SK-N-SH (cell line): ENCODE results near the gene MTHFD2L. TPM values are rescaled to one million over a fixed set of nuclear protein-coding genes. Genes with fewer than 3 reads are reported as not detected.

ENCODE experiments used
- CTCF ChIA-PET: fragments of 300-600, 350-600 bp; formaldehyde crosslinking; extraction: SDS; loops from one replicate; lab custom pipeline; 2021; lab: Yijun Ruan, JAX
- POLR2A ChIA-PET: fragments of 350-600 bp; sonication (Branson Sonifier 250); formaldehyde crosslinking; extraction: SDS; loops from one replicate; lab custom pipeline; 2020; ENCODE audit warnings: antibody characterized with exemption, inconsistent platforms; lab: Yijun Ruan, JAX
- DNase-seq: peaks from one replicate; pipeline ENCODE4 v3.0.0; 2012
- H2AFZ ChIP-seq: fragments of 200-600 bp; sonication (generic); 2 replicates; pipeline ENCODE4 v1.8.1; 2016; ENCODE audit warnings: antibody characterized with exemption, mild to moderate bottlenecking, low read depth
- H3F3A ChIP-seq: fragments of 200-600 bp; sonication (generic); replicated peaks from 2 replicates; pipeline ENCODE3; 2016; ENCODE audit warnings: antibody characterized with exemption, mild to moderate bottlenecking; ENCODE audit not compliant: insufficient read depth
- H3K27ac ChIP-seq, 2 experiments: fragments of 200-500 bp in 1 of 2; fragments of 200-600 bp in 1 of 2; sonication (Bioruptor generic) in 1 of 2; sonication (generic), shearing (Covaris generic) in 1 of 2; 2 replicates each; pipeline versions ENCODE4 v1.5.1 to v1.6.1; 2014 to 2016; ENCODE audit warnings: low read depth in 2 of 2, inconsistent platforms in 1 of 2, low read length in 1 of 2, mild to moderate bottlenecking in 1 of 2, mixed read lengths in 1 of 2
- H3K27me3 ChIP-seq: fragments of 200-600 bp; sonication (generic), shearing (Covaris generic); 2 replicates; pipeline ENCODE4 v1.6.1; 2016; ENCODE audit warnings: mixed run types; ENCODE audit not compliant: insufficient read depth
- H3K36me3 ChIP-seq, 2 experiments: fragments of 200-500 bp in 1 of 2; fragments of 200-600 bp in 1 of 2; sonication (Bioruptor generic) in 1 of 2; sonication (generic) in 1 of 2; replicated peaks in 1 of 2; 2 replicates each; pipeline versions ENCODE3 to v1.5.1; 2014 to 2016; ENCODE audit warnings: low read length in 1 of 2, mild to moderate bottlenecking in 1 of 2; ENCODE audit not compliant: insufficient read depth in 2 of 2, control insufficient read depth in 1 of 2
- H3K4me1 ChIP-seq, 2 experiments: fragments of 200-500 bp in 1 of 2; fragments of 200-600 bp in 1 of 2; sonication (Bioruptor generic) in 1 of 2; sonication (generic), shearing (Covaris generic) in 1 of 2; 2 replicates each; pipeline versions ENCODE4 v1.5.1 to v1.6.1; 2014 to 2016; ENCODE audit warnings: low read depth in 1 of 2, low read length in 1 of 2, mixed run types in 1 of 2; ENCODE audit not compliant: insufficient read depth in 2 of 2, control insufficient read depth in 1 of 2
- H3K4me2 ChIP-seq: fragments of 200-600 bp; sonication (generic), shearing (Covaris generic); 2 replicates; pipeline ENCODE4 v1.6.1; 2017; ENCODE audit warnings: mixed run types
- H3K4me3 ChIP-seq, 2 experiments: fragments of 200-500 bp in 1 of 2; fragments of 200-600 bp in 1 of 2; sonication (Bioruptor generic) in 1 of 2; sonication (generic), shearing (Covaris generic) in 1 of 2; 2 replicates each; pipeline versions ENCODE4 v1.5.1 to v1.8.1; 2014 to 2016; ENCODE audit warnings: low read depth in 2 of 2, inconsistent platforms in 1 of 2, low read length in 1 of 2, mild to moderate bottlenecking in 1 of 2, mixed read lengths in 1 of 2, moderate library complexity in 1 of 2
- H3K79me2 ChIP-seq: fragments of 200-600 bp; sonication (generic); 2 replicates; pipeline ENCODE4 v1.8.1; 2017; ENCODE audit warnings: mild to moderate bottlenecking; ENCODE audit not compliant: insufficient read depth
- H3K9ac ChIP-seq: fragments of 200-600 bp; sonication (generic); 2 replicates; pipeline ENCODE4 v1.6.1; 2017; ENCODE audit warnings: mixed run types
- H3K9me2 ChIP-seq: fragments of 200-600 bp; sonication (generic); 2 replicates; pipeline ENCODE4 v1.6.1; 2017; ENCODE audit warnings: mixed run types
- H3K9me3 ChIP-seq: fragments of 200-600 bp; sonication (generic); 2 replicates; pipeline ENCODE4 v1.6.1; 2017; ENCODE audit warnings: mixed run types, mild to moderate bottlenecking, moderate library complexity
- H4K20me1 ChIP-seq: fragments of 200-600 bp; sonication (generic); 2 replicates; pipeline ENCODE4 v1.6.1; 2017; ENCODE audit warnings: mild to moderate bottlenecking, mixed run types; ENCODE audit not compliant: insufficient read depth
- CHD2 ChIP-seq: fragments of 150-350 bp; IDR thresholded peaks from 2 replicates; pipeline ENCODE4 v1.6.1; 2018; ENCODE audit warnings: low read length; ENCODE audit not compliant: partially characterized antibody
- ELF1 ChIP-seq: IDR thresholded peaks from 2 replicates; pipeline ENCODE4 v1.4.0; 2012
- EZH2phosphoT487 ChIP-seq: fragments of 200-600 bp; sonication (generic); IDR thresholded peaks from 2 replicates; pipeline ENCODE4 v1.6.1; 2017; ENCODE audit warnings: low read depth, mixed run types, mild to moderate bottlenecking, antibody characterized with exemption, moderate library complexity, borderline replicate concordance
- FOSL2 ChIP-seq: IDR thresholded peaks from 2 replicates; pipeline ENCODE4 v1.4.0; 2012; ENCODE audit warnings: low read depth, mild to moderate bottlenecking, moderate library complexity, borderline replicate concordance
- FOXJ3 ChIP-seq: sonication (generic); formaldehyde crosslinking; IDR thresholded peaks from 2 replicates; pipeline ENCODE4 v1.5.1; 2020; ENCODE audit warnings: mild to moderate bottlenecking, missing genetic modification reagents
- GABPA ChIP-seq: IDR thresholded peaks from 2 replicates; pipeline ENCODE4 v1.4.0; 2012; ENCODE audit warnings: low read depth, mild to moderate bottlenecking
- JUND ChIP-seq: IDR thresholded peaks from 2 replicates; pipeline ENCODE4 v1.4.0; 2012
- MEF2A ChIP-seq: IDR thresholded peaks from 2 replicates; pipeline ENCODE4 v1.4.0; 2012; ENCODE audit warnings: low read depth, borderline replicate concordance
- MXI1 ChIP-seq: IDR thresholded peaks from 2 replicates; pipeline ENCODE4 v1.6.1; 2012; ENCODE audit warnings: mild to moderate bottlenecking, low read depth, low read length, improper control_type of control experiment
- NFIC ChIP-seq: IDR thresholded peaks from 2 replicates; pipeline ENCODE4 v1.4.0; 2012; ENCODE audit warnings: borderline replicate concordance
- POLR2AphosphoS5 ChIP-seq: IDR thresholded peaks from 2 replicates; pipeline ENCODE4 v1.6.1; 2012; ENCODE audit warnings: low read depth, low read length
- RCOR1 ChIP-seq: fragments of 150-350 bp; IDR thresholded peaks from 2 replicates; pipeline ENCODE4 v1.6.1; 2017; ENCODE audit warnings: antibody characterized with exemption, low read length
- RXRA ChIP-seq: IDR thresholded peaks from 2 replicates; pipeline ENCODE4 v1.4.0; 2012; ENCODE audit warnings: low read depth, mild to moderate bottlenecking, borderline replicate concordance
- SMC3 ChIP-seq: IDR thresholded peaks from 2 replicates; pipeline ENCODE4 v1.6.1; 2012; ENCODE audit warnings: low read depth, low read length, improper control_type of control experiment
- TAF1 ChIP-seq: IDR thresholded peaks from 2 replicates; pipeline ENCODE4 v1.6.1; 2012; ENCODE audit warnings: low read depth, mild to moderate bottlenecking, low read length, moderate library complexity, borderline replicate concordance
- TEAD4 ChIP-seq: IDR thresholded peaks from 2 replicates; pipeline ENCODE4 v1.4.0; 2012; ENCODE audit warnings: mild to moderate bottlenecking, borderline replicate concordance; ENCODE audit not compliant: insufficient read depth
- polyA plus RNA-seq, 3 experiments: library from polyadenylated mRNA; depleted of rRNA; stranded (reverse); fragments of >200 nt; gene quantifications; 2 replicates each; pipeline ENCODE4 v1.2.3, GENCODE V29; 2012
- TF ChIP-seq, protein P1 (sequence below): IDR thresholded peaks from 2 replicates; pipeline ENCODE4 v1.6.1; 2012; ENCODE audit warnings: mild to moderate bottlenecking, low read depth, low read length, moderate library complexity
- TF ChIP-seq, protein P2 (sequence below): fragments of 150-350 bp; IDR thresholded peaks from 2 replicates; pipeline ENCODE4 v1.6.1; 2017; ENCODE audit warnings: antibody characterized with exemption, low read length, low read depth, borderline replicate concordance

Gene MTHFD2L
- polyA plus RNA-seq, 1 of the 3 experiments (the other 2 are of a cell fraction): 4.8 TPM

DNA sequence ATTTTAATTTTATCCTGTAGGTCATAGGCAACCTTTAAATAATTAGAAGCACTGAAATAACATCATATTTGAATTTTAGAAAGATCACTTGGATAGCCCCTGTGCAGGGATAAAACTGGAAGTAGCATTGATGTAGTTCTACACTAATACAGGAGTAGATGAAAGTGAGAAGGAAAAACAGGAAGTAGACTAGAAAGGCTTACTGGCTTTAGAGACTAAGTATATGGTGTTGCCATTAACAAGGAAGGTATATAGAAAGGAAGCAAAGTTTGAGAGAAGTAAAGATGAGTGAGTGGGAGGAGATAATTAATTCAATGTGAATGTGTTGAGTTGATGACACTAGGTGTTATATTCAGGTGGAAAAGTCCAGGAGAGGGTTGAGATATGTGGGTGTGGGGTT is 77.2 kb downstream of the MTHFD2L start:
- Histone ChIP-seq H3K4me2 (no peak overlapping the region), H3K36me3 (no peaks in the 10 kb centered on the region), H3K9me2 (no peaks in the 10 kb centered on the region; the same call in 1 of the 2 replicates), H2AFZ (no peak overlapping the region), H3K4me1 (no peaks in the 10 kb centered on the region; a peak in 1 of 4 replicates), H3F3A (no peaks in the 10 kb centered on the region), H3K9me3 (no peaks in the 10 kb centered on the region), H4K20me1 (no peaks in the 10 kb centered on the region), H3K9ac (no peak overlapping the region), H3K79me2 (no peaks in the 10 kb centered on the region), H3K4me3 (no peak overlapping the region), H3K27ac (no peak overlapping the region), H3K27me3 (no peaks in the 10 kb centered on the region)
- DNase-seq: no peak
- ChIA-PET CTCF (no interaction called here), POLR2A (no interaction called here)
- TF ChIP-seq TEAD4: no peak
- no peak for TF ChIP-seq FOSL2
- TF ChIP-seq RCOR1: no peak
- TF ChIP-seq SMC3: no peak
- no peak for TF ChIP-seq GABPA
- no peak for TF ChIP-seq TAF1
- TF ChIP-seq, protein P1, sequence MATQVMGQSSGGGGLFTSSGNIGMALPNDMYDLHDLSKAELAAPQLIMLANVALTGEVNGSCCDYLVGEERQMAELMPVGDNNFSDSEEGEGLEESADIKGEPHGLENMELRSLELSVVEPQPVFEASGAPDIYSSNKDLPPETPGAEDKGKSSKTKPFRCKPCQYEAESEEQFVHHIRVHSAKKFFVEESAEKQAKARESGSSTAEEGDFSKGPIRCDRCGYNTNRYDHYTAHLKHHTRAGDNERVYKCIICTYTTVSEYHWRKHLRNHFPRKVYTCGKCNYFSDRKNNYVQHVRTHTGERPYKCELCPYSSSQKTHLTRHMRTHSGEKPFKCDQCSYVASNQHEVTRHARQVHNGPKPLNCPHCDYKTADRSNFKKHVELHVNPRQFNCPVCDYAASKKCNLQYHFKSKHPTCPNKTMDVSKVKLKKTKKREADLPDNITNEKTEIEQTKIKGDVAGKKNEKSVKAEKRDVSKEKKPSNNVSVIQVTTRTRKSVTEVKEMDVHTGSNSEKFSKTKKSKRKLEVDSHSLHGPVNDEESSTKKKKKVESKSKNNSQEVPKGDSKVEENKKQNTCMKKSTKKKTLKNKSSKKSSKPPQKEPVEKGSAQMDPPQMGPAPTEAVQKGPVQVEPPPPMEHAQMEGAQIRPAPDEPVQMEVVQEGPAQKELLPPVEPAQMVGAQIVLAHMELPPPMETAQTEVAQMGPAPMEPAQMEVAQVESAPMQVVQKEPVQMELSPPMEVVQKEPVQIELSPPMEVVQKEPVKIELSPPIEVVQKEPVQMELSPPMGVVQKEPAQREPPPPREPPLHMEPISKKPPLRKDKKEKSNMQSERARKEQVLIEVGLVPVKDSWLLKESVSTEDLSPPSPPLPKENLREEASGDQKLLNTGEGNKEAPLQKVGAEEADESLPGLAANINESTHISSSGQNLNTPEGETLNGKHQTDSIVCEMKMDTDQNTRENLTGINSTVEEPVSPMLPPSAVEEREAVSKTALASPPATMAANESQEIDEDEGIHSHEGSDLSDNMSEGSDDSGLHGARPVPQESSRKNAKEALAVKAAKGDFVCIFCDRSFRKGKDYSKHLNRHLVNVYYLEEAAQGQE: no peak
- TF ChIP-seq, protein P2, sequence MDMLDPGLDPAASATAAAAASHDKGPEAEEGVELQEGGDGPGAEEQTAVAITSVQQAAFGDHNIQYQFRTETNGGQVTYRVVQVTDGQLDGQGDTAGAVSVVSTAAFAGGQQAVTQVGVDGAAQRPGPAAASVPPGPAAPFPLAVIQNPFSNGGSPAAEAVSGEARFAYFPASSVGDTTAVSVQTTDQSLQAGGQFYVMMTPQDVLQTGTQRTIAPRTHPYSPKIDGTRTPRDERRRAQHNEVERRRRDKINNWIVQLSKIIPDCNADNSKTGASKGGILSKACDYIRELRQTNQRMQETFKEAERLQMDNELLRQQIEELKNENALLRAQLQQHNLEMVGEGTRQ: no peak
- no peak for TF ChIP-seq MXI1
- TF ChIP-seq FOXJ3 (CRISPR knock-in tag): no peak
- TF ChIP-seq RXRA: no peak
- TF ChIP-seq CHD2: no peak
- no peak for TF ChIP-seq MEF2A
- no peak for TF ChIP-seq EZH2phosphoT487
- TF ChIP-seq JUND: no peak
- TF ChIP-seq POLR2AphosphoS5: no peak
- no peak for TF ChIP-seq ELF1
- no peak for TF ChIP-seq NFIC
